GM19395 (cell line): ENCODE results near the gene CRK.

ENCODE experiments used
- ATAC-seq: cut with Tn5 transposase; IDR thresholded peaks from one replicate; pipeline ENCODE4 v1.9.1; 2021; ENCODE audit warnings: mild to moderate bottlenecking, moderate library complexity; ENCODE audit not compliant: unreplicated experiment

Gene CRK

GRCh38 chr17:1486802-1487695 lies 31.0 kb upstream of the CRK start:
- ATAC-seq = no peak

- peak; percentile 7 for ATAC-seq
Observed at GRCh38 chr17:1485423-1486376, 29.7 kb upstream of the CRK start.

GRCh38 chr17:1484676-1485422 lies 28.8 kb upstream of the CRK start:
- peak; percentile 47 for ATAC-seq

GRCh38 chr17:1484060-1484535 lies 28.1 kb upstream of the CRK start:
- ATAC-seq = no peak

GRCh38 chr17:1482680-1483079 lies 26.6 kb upstream of the CRK start:
- no peak for ATAC-seq

- ATAC-seq = no peak
Observed at GRCh38 chr17:1481736-1482135, 25.7 kb upstream of the CRK start.

- ATAC-seq = no peak
Observed at GRCh38 chr17:1480747-1481465, 24.9 kb upstream of the CRK start.

- ATAC-seq = no peak
Observed at GRCh38 chr17:1478418-1478817, 22.4 kb upstream of the CRK start.

GRCh38 chr17:1475321-1475854 lies 19.4 kb upstream of the CRK start:
- no peak for ATAC-seq

GRCh38 chr17:1474402-1475189 lies 18.6 kb upstream of the CRK start:
- ATAC-seq = peak; percentile 64

- ATAC-seq = no peak
Observed at GRCh38 chr17:1473841-1474240, 17.8 kb upstream of the CRK start.

- no peak for ATAC-seq
Observed at GRCh38 chr17:1473170-1473569, 17.1 kb upstream of the CRK start.

- ATAC-seq = no peak
Observed at GRCh38 chr17:1471911-1472821, 16.1 kb upstream of the CRK start.

GRCh38 chr17:1471490-1471889 lies 15.5 kb upstream of the CRK start:
- no peak for ATAC-seq

GRCh38 chr17:1470755-1471462 lies 14.9 kb upstream of the CRK start:
- ATAC-seq = no peak

GRCh38 chr17:1470071-1470754 lies 14.2 kb upstream of the CRK start:
- ATAC-seq = no peak
